Naive thymus-derived CD4-positive, alpha-beta T cell (primary cell): ENCODE measurements around the gene ABHD2. TPM values are rescaled to one million over a fixed set of nuclear protein-coding genes. Genes with fewer than 3 reads are reported as not detected.
A peak's percentile ranks its signal among the peaks of the same experiment; 100 is the strongest.

Experiments used
- ATAC-seq: fragments of 150-1000 bp; cut with Tn5 transposase; 2 replicates; pipeline ENCODE4 v1.10.0; 2021; ENCODE audit warnings: mild to moderate bottlenecking, moderate library complexity
- CTCF ChIA-PET: fragments of 350-600 bp; sonication (Branson Sonifier 250); formaldehyde crosslinking; loops from one replicate; lab custom pipeline; 2021; ENCODE audit warnings: antibody characterized with exemption; lab: Charles Lee
- POLR2A ChIA-PET: fragments of 350-600 bp; sonication (Branson Sonifier 250); formaldehyde crosslinking; loops from one replicate; lab custom pipeline; 2021; ENCODE audit warnings: antibody characterized with exemption, inconsistent platforms; lab: Charles Lee
- DNase-seq, 9 donors: peaks; one replicate each; pipeline versions ENCODE4 v3.0.0 to v3.0.0-alpha.2; 2020 to 2022; ENCODE audit warnings: mixed read lengths in 1 of 9
- H3K27ac ChIP-seq: one replicate; pipeline ENCODE4 v1.7.0; 2013; ENCODE audit warnings: mild to moderate bottlenecking, low read depth, low read length, moderate library complexity
- H3K27me3 ChIP-seq, 2 donors: one replicate each; pipeline ENCODE4 v1.7.0; 2013; ENCODE audit warnings: low read length in 2 of 2, mild to moderate bottlenecking in 2 of 2, moderate library complexity in 2 of 2; ENCODE audit not compliant: control insufficient read depth in 2 of 2, insufficient read depth in 2 of 2
- H3K36me3 ChIP-seq, 3 experiments: 1 replicate in 2 of 3; 2 replicates in 1 of 3; pipeline ENCODE4 v1.7.0; 2013; ENCODE audit warnings: low read length in 3 of 3, mild to moderate bottlenecking in 3 of 3, moderate library complexity in 1 of 3; ENCODE audit not compliant: insufficient read depth in 3 of 3, control insufficient read depth in 2 of 3
- H3K4me1 ChIP-seq, 2 donors: one replicate each; pipeline ENCODE4 v1.7.0; 2013; ENCODE audit warnings: low read length in 2 of 2, mild to moderate bottlenecking in 2 of 2, moderate library complexity in 1 of 2; ENCODE audit not compliant: control insufficient read depth in 2 of 2, insufficient read depth in 2 of 2
- H3K4me3 ChIP-seq: 2 replicates; pipeline ENCODE4 v1.7.0; 2013; ENCODE audit warnings: mild to moderate bottlenecking, low read length
- H3K9me3 ChIP-seq, 3 experiments: 1 replicate in 2 of 3; 2 replicates in 1 of 3; pipeline ENCODE4 v1.7.0; 2013; ENCODE audit warnings: low read length in 3 of 3; ENCODE audit not compliant: control insufficient read depth in 2 of 3
- H3K27ac Mint-ChIP-seq, 9 donors: one replicate each; pipeline ENCODE4 v1.8.0; 2020 to 2022; ENCODE audit warnings: mixed read lengths in 9 of 9, mild to moderate bottlenecking in 8 of 9, moderate library complexity in 5 of 9, inconsistent platforms in 2 of 9
- H3K27me3 Mint-ChIP-seq, 5 donors: one replicate each; pipeline ENCODE4 v1.8.0; 2021 to 2022; ENCODE audit warnings: mixed read lengths in 5 of 5, mild to moderate bottlenecking in 1 of 5
- H3K36me3 Mint-ChIP-seq, 5 donors: one replicate each; pipeline ENCODE4 v1.8.0; 2020 to 2022; ENCODE audit warnings: mixed read lengths in 5 of 5, mild to moderate bottlenecking in 3 of 5, inconsistent platforms in 1 of 5
- H3K4me1 Mint-ChIP-seq, 7 donors: one replicate each; pipeline ENCODE4 v1.8.0; 2020 to 2022; ENCODE audit warnings: mixed read lengths in 7 of 7, mild to moderate bottlenecking in 3 of 7, inconsistent platforms in 1 of 7
- H3K4me3 Mint-ChIP-seq, 10 donors: one replicate each; pipeline ENCODE4 v1.8.0; 2020 to 2022; ENCODE audit warnings: mild to moderate bottlenecking in 10 of 10, mixed read lengths in 10 of 10, moderate library complexity in 6 of 10, inconsistent platforms in 2 of 10
- H3K9me3 Mint-ChIP-seq, 11 donors: one replicate each; pipeline ENCODE4 v1.8.0; 2020 to 2022; ENCODE audit warnings: mixed read lengths in 11 of 11, mild to moderate bottlenecking in 4 of 11, inconsistent platforms in 1 of 11, moderate library complexity in 1 of 11
- intact Hi-C, 2 donors: fragments of 100-400 bp; cut with micrococcal nuclease; formaldehyde crosslinking; loops; one replicate each; pipeline ENCODE4 v1.15.1; 2023
- polyA plus RNA-seq, 2 donors: library from polyadenylated mRNA; unstranded; fragments of 300-500 nt; fragmentation: Illumina TruSeq; gene quantifications; one replicate each; pipeline ENCODE4 v1.2.3, GENCODE V29; 2021
- total RNA-seq, 6 experiments: library from RNA in 5 of 6; stranded (reverse) in 5 of 6; gene quantifications; 1 replicate in 5 of 6; 2 replicates in 1 of 6; pipeline ENCODE4 v1.2.3 and lab custom pipeline; 2021 to 2026

The ABHD2 gene
- total and polyA plus RNA-seq, 7 experiments from 2014 or later: 19.4 to 85.0 (median 63.6) TPM

DNA sequence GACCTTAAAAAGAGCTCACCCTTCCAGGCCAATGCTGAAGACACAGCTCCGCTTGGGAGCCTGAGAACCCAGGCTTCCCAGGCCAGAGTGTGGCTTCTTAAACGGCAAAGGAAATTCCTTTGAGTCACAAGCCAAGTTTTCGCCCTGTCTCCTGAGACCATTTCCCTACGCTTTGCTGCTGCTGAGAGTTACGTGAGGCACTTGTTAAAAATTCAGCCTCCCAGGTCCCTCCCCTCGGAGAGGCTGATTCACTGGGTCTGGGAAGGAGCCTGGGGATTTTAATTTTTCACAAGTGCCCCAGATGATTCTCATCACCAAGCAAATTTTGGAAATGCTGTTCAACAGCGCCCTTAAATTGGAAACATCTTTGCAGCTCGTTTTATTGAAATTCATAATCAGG lies 107.6 kb downstream of the ABHD2 start:
- ChIA-PET CTCF (no interaction called here), POLR2A (no interaction called here)
- no peaks in the 10 kb centered on the region for H3K4me1 ChIP-seq
- H3K27me3 ChIP-seq: no peaks in the 10 kb centered on the region
- intact Hi-C loops: no loop called here
- H3K36me3 Mint-ChIP-seq: peaks cover 14 to 52% (median 16%) of the 10 kb centered on the region in 5 donors
- no peaks in the 10 kb centered on the region for H3K9me3 ChIP-seq
- H3K4me3 Mint-ChIP-seq: no peak overlapping the region
- peaks cover 0 to 7% (median 0%) of the 10 kb centered on the region in 7 donors for H3K4me1 Mint-ChIP-seq
- peaks cover 5 to 69% (median 20%) of the 10 kb centered on the region in 3 experiments for H3K36me3 ChIP-seq
- DNase-seq: no peak
- H3K27ac Mint-ChIP-seq: no peak overlapping the region
- no peaks in the 10 kb centered on the region for H3K9me3 Mint-ChIP-seq
- no peak overlapping the region for H3K4me3 ChIP-seq
- no peak overlapping the region for H3K27ac ChIP-seq
- ATAC-seq: no peak
- no peaks in the 10 kb centered on the region for H3K27me3 Mint-ChIP-seq

DNA sequence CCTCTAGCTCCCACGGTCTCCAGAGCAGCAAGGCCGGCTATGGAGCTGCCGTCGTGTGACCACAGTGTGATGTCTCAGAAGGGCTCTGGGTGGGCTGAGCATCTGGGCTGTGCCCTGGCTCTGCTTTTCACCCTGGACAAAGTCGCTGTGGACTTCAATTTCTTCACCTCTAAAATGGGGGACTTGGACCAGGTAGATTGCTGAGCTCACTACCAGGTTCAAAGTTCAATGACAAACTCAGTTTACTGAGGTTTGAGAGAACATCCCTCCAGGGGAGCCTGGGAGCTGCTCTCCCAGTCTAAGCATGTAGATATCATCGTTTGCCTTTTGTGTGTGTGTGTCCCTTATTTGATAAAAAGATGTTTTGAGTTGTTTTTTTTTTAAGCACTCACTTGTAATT lies 108.0 kb downstream of the ABHD2 start:
- Mint-ChIP-seq H3K27ac (no peak overlapping the region), H3K36me3 (peaks cover 12 to 50% (median 14%) of the 10 kb centered on the region in 5 donors)
- H3K36me3 ChIP-seq: peaks cover 5 to 65% (median 20%) of the 10 kb centered on the region in 3 experiments

DNA sequence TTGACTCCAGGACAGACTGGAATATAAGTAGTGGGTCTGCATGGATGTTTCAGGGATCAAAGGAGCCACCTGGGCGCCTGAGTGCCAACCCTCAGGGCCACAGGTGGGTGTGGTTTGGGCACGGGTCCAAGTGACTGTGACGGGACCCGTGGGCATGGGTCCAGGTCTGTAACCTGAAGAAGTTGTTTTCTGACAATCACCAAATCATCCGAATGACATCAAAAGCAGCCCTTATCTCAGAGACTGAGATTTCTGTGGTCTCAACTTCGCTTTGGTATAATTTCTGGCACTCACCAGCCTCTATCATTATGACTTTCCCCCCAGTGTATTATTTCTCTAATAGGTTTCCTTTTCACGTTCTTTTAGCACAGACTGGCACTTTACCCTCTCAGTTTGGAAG lies 108.7 kb downstream of the ABHD2 start:
- peaks cover 9 to 47% (median 14%) of the 10 kb centered on the region in 5 donors for H3K36me3 Mint-ChIP-seq
- H3K4me1 ChIP-seq: no peaks in the 10 kb centered on the region
- no peak overlapping the region for H3K27ac ChIP-seq
- ATAC-seq: no peak
- peak overlapping the region in 1 of 9 donors; percentile 5 for H3K27ac Mint-ChIP-seq
- no peaks in the 10 kb centered on the region for H3K9me3 ChIP-seq
- CTCF ChIA-PET: interaction anchor here (2.7 kb wide), 1 partner anchor 10 kb away, joined by 12 read pairs; no protein-coding TSS in a partner anchor
- peaks cover 5 to 60% (median 20%) of the 10 kb centered on the region in 3 experiments for H3K36me3 ChIP-seq
- DNase-seq: no peak
- intact Hi-C loops: no loop called here
- peaks cover 0 to 7% (median 0%) of the 10 kb centered on the region in 7 donors for H3K4me1 Mint-ChIP-seq
- H3K27me3 ChIP-seq: no peaks in the 10 kb centered on the region
- no peaks in the 10 kb centered on the region for H3K9me3 Mint-ChIP-seq
- no peak overlapping the region for H3K4me3 Mint-ChIP-seq
- POLR2A ChIA-PET: no interaction called here
- H3K27me3 Mint-ChIP-seq: no peaks in the 10 kb centered on the region
- H3K4me3 ChIP-seq: no peak overlapping the region

More for the DNA sequence above, 108.0 kb downstream of the ABHD2 start:
- ATAC-seq (no peak), DNase-seq (no peak)
- POLR2A ChIA-PET: no interaction called here
- no peaks in the 10 kb centered on the region for H3K4me1 ChIP-seq
- H3K27ac ChIP-seq: no peak overlapping the region
- H3K9me3 ChIP-seq: no peaks in the 10 kb centered on the region
- Mint-ChIP-seq H3K27me3 (no peaks in the 10 kb centered on the region), H3K4me1 (peaks cover 0 to 7% (median 0%) of the 10 kb centered on the region in 7 donors), H3K9me3 (no peaks in the 10 kb centered on the region), H3K4me3 (no peak overlapping the region)
- CTCF ChIA-PET: no interaction called here
- H3K27me3 ChIP-seq: no peaks in the 10 kb centered on the region
- intact Hi-C loops: no loop called here
- H3K4me3 ChIP-seq: no peak overlapping the region

DNA sequence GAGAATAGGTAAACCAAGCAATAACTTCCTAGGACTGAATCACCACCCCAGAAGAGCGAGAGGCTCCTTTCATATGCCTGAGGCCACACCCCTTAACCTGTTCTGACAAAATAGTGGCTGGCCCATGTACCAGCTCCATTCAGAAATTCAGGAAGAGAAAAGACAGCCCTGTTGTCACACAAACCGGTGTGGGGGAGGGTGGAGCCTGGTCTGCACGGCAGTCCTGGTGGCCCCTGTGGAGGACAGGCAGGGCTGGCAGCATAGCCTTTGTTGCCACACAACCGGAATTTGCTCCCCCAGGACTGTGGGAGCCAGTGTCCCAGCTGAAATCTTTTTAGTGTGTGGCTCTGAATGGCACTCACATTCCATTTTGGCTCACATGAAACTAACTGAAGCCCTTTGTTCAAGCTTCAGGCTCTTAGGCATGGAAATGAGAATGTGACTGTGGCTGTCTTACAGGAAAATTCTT lies 109.3 kb downstream of the ABHD2 start:
- ChIA-PET CTCF (interaction anchor here (2.7 kb wide), 1 partner anchor 9 kb away, joined by 12 read pairs; no protein-coding TSS in a partner anchor), POLR2A (no interaction called here)
- ATAC-seq: no peak
- intact Hi-C loops: no loop called here
- H3K27ac ChIP-seq: no peak overlapping the region
- no peak for DNase-seq
- H3K9me3 ChIP-seq: no peaks in the 10 kb centered on the region
- no peaks in the 10 kb centered on the region for H3K4me1 ChIP-seq
- H3K27ac Mint-ChIP-seq: peak overlapping the region in 3 of 9 donors; percentile 2 to 39 (median 5)
- H3K27me3 Mint-ChIP-seq: no peaks in the 10 kb centered on the region
- H3K27me3 ChIP-seq: no peaks in the 10 kb centered on the region
- peaks cover 5 to 55% (median 18%) of the 10 kb centered on the region in 3 experiments for H3K36me3 ChIP-seq
- H3K36me3 Mint-ChIP-seq: peaks cover 6 to 45% (median 15%) of the 10 kb centered on the region in 5 donors
- no peak overlapping the region for H3K4me3 Mint-ChIP-seq
- H3K4me1 Mint-ChIP-seq: peaks cover 0 to 7% (median 0%) of the 10 kb centered on the region in 7 donors
- no peak overlapping the region for H3K4me3 ChIP-seq
- H3K9me3 Mint-ChIP-seq: no peaks in the 10 kb centered on the region

DNA sequence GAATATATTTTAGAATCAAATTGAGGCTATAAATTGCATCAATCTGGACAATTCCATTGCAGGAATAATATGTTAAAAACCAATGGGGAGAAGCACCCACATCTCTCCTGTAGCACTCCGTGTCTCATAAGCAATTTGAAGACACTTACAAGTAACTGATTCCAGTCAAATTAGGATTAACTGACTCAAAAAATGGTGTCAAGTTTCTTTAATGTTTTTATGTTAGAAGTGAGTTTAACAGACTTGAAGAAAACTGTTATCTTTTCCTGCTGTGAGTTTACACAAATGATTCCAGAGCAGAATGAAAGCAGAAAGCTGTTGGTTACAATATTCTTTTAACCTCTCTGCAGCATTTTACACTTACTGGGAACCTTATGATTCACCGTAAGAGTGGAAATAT lies 109.9 kb downstream of the ABHD2 start:
- Histone ChIP-seq H3K27me3 (no peaks in the 10 kb centered on the region), H3K9me3 (no peaks in the 10 kb centered on the region), H3K36me3 (peaks cover 0 to 49% (median 13%) of the 10 kb centered on the region in 3 experiments), H3K4me3 (no peak overlapping the region), H3K4me1 (no peaks in the 10 kb centered on the region), H3K27ac (no peak overlapping the region)
- Mint-ChIP-seq H3K4me3 (no peak overlapping the region), H3K9me3 (no peaks in the 10 kb centered on the region), H3K4me1 (peaks cover 0 to 7% (median 0%) of the 10 kb centered on the region in 7 donors), H3K27me3 (no peaks in the 10 kb centered on the region), H3K27ac (peak overlapping the region in 1 of 9 donors; percentile 32), H3K36me3 (peaks cover 1 to 39% (median 11%) of the 10 kb centered on the region in 5 donors)
- ChIA-PET CTCF (interaction anchor here (2.7 kb wide), 1 partner anchor 9 kb away, joined by 12 read pairs; no protein-coding TSS in a partner anchor), POLR2A (no interaction called here)
- no peak for DNase-seq
- no peak for ATAC-seq
- intact Hi-C loops: no loop called here

DNA sequence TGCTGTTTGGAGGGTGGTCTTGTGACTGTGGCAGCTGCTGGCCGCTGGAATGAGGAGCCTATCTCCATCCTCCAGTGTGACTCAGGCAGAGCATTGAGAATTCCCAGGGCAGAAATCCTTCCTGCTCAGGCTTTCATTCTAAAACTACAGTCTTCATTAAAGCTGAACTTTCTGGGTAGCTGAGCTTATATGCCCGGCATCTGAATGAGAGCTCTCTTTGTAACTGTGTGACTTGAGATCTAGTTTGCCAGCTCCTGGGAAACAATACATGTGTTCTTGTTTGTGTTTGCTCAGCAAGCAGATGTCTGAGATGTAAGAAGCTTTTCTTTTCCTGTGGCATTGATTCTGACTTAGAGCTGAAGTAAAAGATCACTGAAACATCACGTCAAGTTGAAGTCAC lies 110.7 kb downstream of the ABHD2 start:
- H3K4me1 ChIP-seq: peaks cover 0 to 5% of the 10 kb centered on the region in 2 donors
- peaks cover 0 to 13% (median 7%) of the 10 kb centered on the region in 7 donors for H3K4me1 Mint-ChIP-seq

More for the DNA sequence above, 110.7 kb downstream of the ABHD2 start:
- H3K27me3 Mint-ChIP-seq: no peaks in the 10 kb centered on the region
- POLR2A ChIA-PET: no interaction called here
- Histone ChIP-seq H3K27ac (no peak overlapping the region), H3K36me3 (peaks cover 0 to 43% (median 13%) of the 10 kb centered on the region in 3 experiments), H3K4me3 (no peak overlapping the region), H3K9me3 (no peaks in the 10 kb centered on the region), H3K27me3 (no peaks in the 10 kb centered on the region)
- intact Hi-C loops: no loop called here
- H3K27ac Mint-ChIP-seq: peak overlapping the region in 1 of 9 donors; percentile 32
- H3K4me3 Mint-ChIP-seq: no peak overlapping the region
- peaks cover 0 to 33% (median 11%) of the 10 kb centered on the region in 5 donors for H3K36me3 Mint-ChIP-seq
- DNase-seq (no peak), ATAC-seq (no peak)
- CTCF ChIA-PET: interaction anchor here (2.7 kb wide), 1 partner anchor 8 kb away, joined by 12 read pairs; no protein-coding TSS in a partner anchor
- no peaks in the 10 kb centered on the region for H3K9me3 Mint-ChIP-seq
